GM19239 (cell line): Measurements from ENCODE around the gene PITHD1.
"Not testable (repeated sequence)": the region's sequence is repeated elsewhere in the genome, so short reads cannot be mapped to it uniquely, and the experiment has no call there.

Experiments
- DNase-seq: peaks from one replicate; pipeline ENCODE4 v3.0.0; 2011; ENCODE audit warnings: low spot score; ENCODE audit not compliant: insufficient read length
- FAIRE-seq: peaks from 2 replicates; lab custom pipeline; 2011; peaks lifted over from hg19 to GRCh38; lab: Jason Lieb, UNC

The PITHD1 gene, protein sequence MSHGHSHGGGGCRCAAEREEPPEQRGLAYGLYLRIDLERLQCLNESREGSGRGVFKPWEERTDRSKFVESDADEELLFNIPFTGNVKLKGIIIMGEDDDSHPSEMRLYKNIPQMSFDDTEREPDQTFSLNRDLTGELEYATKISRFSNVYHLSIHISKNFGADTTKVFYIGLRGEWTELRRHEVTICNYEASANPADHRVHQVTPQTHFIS

DNA sequence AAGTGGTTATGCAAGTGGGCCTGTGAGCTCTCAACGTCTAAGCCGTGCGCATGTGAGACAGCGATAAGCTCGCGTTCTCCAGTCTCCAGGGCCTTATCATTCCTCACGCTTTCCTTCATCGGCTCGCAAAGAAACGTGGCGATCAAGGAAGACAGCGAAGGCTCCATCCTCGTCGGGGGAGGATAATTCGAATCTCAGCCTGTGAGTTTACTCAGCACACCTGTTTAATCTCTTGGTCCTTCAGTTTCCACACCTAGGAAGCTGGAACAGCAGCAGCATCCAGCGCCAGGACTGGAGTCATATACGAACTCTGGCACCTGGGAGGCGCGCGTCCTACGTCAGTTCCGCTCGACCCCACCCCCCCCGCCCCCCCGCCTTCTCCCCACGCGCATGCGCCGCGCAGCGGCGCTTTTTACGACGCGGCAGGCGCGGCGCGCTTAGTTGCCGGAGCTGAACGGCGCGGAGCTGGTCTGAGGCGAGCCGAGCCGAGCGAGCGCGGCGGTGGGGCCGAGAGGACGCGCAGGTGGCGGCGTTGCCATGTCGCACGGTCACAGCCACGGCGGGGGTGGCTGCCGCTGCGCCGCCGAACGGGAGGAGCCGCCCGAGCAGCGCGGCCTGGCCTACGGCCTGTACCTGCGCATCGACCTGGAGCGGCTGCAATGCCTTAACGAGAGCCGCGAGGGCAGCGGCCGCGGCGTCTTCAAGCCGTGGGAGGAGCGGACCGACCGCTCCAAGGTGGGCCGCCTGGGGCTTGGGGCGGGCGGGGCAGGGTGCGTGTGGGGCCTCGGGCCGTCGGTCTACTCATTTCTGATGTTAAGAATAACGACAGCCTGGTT lies at the start of gene PITHD1:
PITHD1 (plus strand) TSS at position 440 of the 836 bp plus-strand sequence; CDS start at position 538, 98 bp downstream.
- peak; percentile 89 for DNase-seq
- peak; percentile 82 for FAIRE-seq

DNA sequence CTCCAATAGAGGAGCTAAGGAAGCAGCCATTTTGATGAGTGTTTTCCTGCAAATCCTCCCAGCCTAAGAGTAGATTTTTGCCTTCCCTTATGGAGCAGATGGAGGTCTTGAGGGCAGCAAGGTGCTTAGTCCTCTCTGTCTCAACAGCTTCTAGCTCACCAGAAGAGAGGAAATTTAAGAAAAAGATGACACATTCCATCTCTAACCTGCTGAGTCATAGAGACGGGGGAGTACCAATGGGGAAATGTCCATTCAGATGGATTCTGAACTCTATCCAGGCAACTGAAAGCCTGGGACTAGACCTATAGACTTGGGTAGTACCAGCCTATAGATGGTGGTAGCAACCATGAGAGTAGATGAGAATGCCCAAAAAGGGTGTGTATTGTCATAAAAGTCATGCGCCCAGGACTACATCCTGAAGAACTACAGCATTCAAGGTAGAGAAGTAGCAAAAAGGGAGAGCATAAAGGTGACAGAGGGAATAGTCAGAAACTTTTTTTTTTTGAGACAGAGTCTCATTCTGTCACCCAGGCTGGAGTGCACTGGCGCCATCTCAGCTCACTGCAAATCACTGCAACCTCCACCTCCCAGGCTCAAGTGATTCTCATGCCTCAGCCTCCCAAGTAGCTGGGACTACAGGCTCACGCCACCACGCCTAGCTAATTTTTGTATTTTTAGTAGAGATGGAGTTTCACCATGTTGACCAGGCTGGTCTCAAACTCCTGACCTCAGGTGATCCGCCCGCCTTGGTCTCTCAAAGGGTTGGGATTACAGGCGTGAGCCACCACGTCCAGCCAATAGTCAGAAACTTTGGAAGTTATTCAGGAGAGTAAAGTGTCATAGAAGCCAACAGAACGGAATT lies 45.6 kb upstream of the PITHD1 start:
- DNase-seq: no peak
- FAIRE-seq: peak; percentile 23

GRCh38 chr1:23733281-23733680 lies 44.9 kb upstream of the PITHD1 start:
- not testable (repeated sequence) for FAIRE-seq, DNase-seq

- no peak for DNase-seq
- peak; percentile 4 for FAIRE-seq
These were observed 41.6 kb upstream of the PITHD1 start for GRCh38 chr1:23736437-23737134.

DNA sequence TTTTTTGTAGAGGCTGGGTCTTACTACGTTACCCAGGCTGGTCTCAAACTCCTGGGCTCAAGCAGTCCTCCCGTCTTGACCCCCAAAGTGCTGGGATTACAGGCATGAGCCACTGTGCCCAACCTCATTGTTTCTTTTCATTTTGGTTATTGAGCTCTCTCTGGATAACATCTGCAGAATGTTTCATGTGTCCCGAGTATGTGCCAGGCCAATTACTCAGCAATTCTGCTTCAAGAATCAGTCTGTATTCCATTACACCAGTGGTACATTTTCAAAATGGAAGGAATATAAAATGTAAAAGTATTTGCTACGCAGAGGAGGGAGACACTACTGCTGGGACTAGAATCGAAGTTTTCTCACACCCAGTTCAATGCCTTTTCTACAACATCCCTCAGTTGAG lies 36.6 kb upstream of the PITHD1 start:
- no peak for DNase-seq
- no peak for FAIRE-seq

GRCh38 chr1:23742670-23743286 lies 35.4 kb upstream of the PITHD1 start:
- FAIRE-seq (peak; percentile 63), DNase-seq (no peak)

DNA sequence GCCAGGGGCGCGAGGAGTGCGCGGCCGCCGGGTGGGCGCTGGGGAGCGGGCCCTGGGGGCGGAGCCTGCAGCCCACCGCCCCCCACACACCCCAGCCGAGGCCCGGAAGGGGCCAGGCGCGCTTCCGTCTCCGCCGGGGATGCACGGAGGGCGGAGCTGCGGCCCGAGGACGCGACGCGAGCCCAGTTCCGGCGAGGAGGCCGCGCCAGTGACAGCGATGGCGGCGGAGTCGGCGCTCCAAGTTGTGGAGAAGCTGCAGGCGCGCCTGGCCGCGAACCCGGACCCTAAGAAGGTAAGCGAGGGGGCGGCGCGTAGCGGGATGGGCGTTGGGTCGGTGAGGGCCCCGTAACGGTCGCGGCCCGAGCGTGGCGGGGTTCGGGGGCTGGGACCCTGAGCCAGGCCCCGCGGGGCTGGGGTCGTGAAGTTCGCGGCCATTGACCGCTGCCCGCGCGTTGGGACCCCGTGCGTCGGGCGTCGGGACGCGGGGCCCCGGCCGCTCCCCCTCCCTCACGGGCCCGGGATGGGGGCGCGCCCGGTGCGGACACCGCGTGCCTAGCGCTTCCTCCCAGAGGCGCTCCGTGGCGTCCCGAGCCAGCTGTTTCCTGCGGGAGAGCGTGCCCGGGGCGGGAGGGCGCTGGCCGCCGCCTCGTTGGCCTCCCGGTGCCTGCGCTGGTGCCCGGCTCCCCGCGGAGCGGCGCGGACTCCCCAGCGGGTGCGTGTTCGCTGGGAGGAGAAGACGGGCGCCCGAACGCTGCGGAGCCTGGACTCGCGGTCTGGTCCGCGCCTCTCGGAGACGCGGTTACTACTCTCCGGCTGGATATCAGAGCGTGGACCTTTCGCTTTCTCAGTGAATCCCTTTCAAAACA lies 34.7 kb upstream of the PITHD1 start, which contains the start of gene ELOA:
ELOA (plus strand) TSS at position 185 of the 866 bp plus-strand sequence; CDS start at position 218, 33 bp downstream.
- peak; percentile 74 for FAIRE-seq

GRCh38 chr1:23745515-23745914 lies 32.7 kb upstream of the PITHD1 start:
- no peak for DNase-seq
- FAIRE-seq: peak; percentile 87

More for the DNA sequence above, 34.7 kb upstream of the PITHD1 start, which contains the start of gene ELOA:
- peak; percentile 90 for DNase-seq

DNA sequence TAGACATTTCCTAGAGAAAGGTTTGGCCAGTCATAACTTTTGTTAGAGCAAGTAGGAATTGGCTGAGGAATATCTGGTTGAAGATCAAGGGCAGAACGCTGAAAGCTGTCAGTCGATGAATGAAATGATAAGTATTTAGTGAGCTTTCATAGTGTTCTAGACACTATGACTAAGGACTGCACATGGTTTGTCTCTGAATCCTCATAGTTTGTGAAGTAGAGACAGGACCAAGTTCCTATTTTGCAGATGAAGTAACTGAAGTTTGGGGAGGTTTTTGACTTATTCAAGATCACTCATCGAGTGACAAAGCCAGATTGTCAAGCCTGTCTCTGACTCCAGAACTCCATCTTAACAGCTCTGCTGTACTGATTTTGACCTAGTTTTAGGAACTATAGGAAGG lies 30.2 kb upstream of the PITHD1 start:
- FAIRE-seq (no peak), DNase-seq (no peak)

DNA sequence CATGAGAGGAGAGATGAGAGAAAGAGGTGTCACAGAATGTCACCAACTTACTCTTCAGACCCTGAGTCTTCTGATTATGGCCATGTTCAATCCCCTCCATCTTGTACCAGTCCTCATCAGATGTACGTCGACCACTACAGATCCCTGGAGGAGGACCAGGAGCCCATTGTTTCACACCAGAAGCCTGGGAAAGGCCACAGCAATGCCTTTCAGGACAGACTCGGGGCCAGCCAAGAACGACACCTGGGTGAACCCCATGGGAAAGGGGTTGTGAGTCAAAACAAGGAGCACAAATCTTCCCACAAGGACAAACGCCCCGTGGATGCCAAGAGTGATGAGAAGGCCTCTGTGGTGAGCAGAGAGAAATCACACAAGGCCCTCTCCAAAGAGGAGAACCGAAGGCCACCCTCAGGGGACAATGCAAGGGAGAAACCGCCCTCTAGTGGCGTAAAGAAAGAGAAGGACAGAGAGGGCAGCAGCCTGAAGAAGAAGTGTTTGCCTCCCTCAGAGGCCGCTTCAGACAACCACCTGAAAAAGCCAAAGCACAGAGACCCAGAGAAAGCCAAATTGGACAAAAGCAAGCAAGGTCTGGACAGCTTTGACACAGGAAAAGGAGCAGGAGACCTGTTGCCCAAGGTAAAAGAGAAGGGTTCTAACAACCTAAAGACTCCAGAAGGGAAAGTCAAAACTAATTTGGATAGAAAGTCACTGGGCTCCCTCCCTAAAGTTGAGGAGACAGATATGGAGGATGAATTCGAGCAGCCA lies 27.0 kb upstream of the PITHD1 start:
- FAIRE-seq (peak; percentile 89), DNase-seq (peak; percentile 72)

DNA sequence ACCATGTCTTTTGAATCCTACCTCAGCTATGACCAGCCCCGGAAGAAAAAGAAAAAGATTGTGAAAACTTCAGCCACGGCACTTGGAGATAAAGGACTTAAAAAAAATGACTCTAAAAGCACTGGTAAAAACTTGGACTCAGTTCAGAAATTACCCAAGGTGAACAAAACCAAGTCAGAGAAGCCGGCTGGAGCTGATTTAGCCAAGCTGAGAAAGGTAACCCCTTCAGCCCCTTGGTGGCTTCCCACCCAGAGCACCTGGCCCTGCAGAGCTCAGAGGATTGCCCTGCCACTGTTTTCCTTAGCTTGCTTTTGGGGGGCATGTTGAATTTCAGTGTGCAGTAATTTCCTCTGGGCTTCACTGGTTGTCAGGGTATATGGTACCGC lies 26.4 kb upstream of the PITHD1 start:
- no peak for DNase-seq
- FAIRE-seq: no peak

DNA sequence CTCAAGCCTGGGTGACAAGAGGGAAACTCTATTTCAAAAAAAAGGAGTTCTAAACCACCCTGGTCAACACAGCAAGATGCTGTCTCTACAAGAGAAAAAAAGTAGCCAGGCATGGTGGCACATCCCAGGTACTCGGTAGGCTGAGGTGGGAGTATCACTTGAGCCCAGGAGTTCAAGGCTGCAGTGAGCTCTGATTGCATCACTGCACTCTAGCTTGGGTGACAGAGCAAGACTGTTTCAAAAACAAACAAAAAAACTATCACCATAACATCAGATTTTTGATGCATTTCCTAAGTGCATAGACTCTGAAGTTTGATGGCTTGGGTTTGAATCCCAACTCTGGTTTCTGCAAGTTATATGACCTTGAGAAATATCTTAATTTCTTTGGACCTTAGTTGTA lies 25.3 kb upstream of the PITHD1 start:
- DNase-seq (no peak), FAIRE-seq (no peak)

GRCh38 chr1:23756676-23757075 lies 21.5 kb upstream of the PITHD1 start:
- FAIRE-seq (no peak), DNase-seq (no peak)

DNA sequence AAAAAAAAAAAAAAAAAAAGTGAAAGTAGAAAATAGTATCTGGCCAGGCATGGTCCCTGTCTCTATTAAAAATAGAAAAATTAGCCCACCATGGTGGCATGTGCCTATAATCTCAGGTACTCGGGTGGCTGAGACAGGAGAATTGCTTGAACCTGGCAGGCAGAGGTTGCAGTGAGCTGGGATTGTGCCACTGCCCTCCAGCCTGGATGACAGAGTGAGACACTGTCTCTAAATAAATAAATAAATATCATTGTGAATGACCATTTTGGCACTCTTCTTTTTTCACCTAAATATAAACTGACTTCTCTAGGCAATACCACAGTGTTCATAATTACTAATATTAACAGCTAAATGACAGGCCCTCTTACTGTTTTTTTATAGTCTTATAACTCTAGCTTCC lies 20.4 kb upstream of the PITHD1 start:
- FAIRE-seq (no peak), DNase-seq (no peak)

- DNase-seq (no peak), FAIRE-seq (no peak)
These were observed 18.9 kb upstream of the PITHD1 start for GRCh38 chr1:23759277-23759676.

- DNase-seq: no peak
- FAIRE-seq: no peak
These were observed 15.1 kb upstream of the PITHD1 start for GRCh38 chr1:23763041-23763577.

DNA sequence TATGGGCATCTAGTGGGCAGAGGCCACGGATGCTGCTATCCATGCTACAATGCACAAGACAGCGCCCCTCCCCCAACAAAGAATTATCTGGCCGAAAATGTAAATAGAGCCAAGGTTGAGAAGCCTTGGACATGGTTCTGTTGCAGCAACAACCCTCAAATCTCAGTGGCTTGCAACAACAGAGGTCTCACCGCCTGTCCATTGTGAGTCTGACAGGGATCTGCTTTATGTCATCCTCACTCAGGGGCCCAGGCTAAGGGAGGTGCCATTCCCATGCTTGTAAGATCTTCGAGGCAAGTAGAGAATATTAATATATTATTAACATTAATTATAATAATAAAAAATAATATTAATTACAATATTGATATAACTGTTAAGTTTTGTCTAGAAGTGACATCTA lies 9.5 kb upstream of the PITHD1 start:
- no peak for FAIRE-seq

More for the DNA sequence above, 9.5 kb upstream of the PITHD1 start:
- no peak for DNase-seq
